Panc1 (cell line): Measurements from ENCODE around the gene ESAM. TPM values are rescaled to one million over a fixed set of nuclear protein-coding genes. Genes with fewer than 3 reads are reported as not detected.

Source experiments
- ATAC-seq: fragments of 200-7000 bp; cut with Tn5 transposase; 2 replicates; pipeline ENCODE4 v1.9.1; 2020; ENCODE audit warnings: mild to moderate bottlenecking, moderate library complexity
- BruUV-seq: library from RNA; stranded (reverse); fragments of 400-500 nt; replicated peaks from 2 replicates; lab custom pipeline; 2021; lab: Mats Ljungman, UMichigan
- CTCF ChIA-PET: fragments of 300-600 bp; sonication (Branson Sonifier 250); formaldehyde crosslinking; loops from one replicate; lab custom pipeline; 2022; ENCODE audit warnings: antibody characterized with exemption; lab: Charles Lee
- POLR2A ChIA-PET: fragments of 300-600 bp; sonication (Branson Sonifier 250); formaldehyde crosslinking; loops from one replicate; lab custom pipeline; 2022; ENCODE audit warnings: antibody characterized with exemption; lab: Charles Lee
- DNase-seq: peaks from one replicate; pipeline ENCODE4 v3.0.0-alpha.2; 2010; ENCODE audit warnings: low read depth, low spot score
- H3K27ac ChIP-seq: 2 replicates; pipeline ENCODE4 v1.5.1; 2011; ENCODE audit warnings: mild to moderate bottlenecking, low read length, inconsistent platforms
- H3K27me3 ChIP-seq: fragments of 200-500 bp; sonication (Bioruptor generic); 2 replicates; pipeline ENCODE4 v1.6.0; 2014; ENCODE audit warnings: low read length, inconsistent platforms; ENCODE audit not compliant: control insufficient read depth, insufficient read depth
- H3K36me3 ChIP-seq: fragments of 200-500 bp; sonication (Bioruptor generic); 2 replicates; pipeline ENCODE4 v1.5.1; 2014; ENCODE audit warnings: inconsistent platforms, mild to moderate bottlenecking, low read length, moderate library complexity; ENCODE audit not compliant: control insufficient read depth, insufficient read depth
- H3K4me1 ChIP-seq: 2 replicates; pipeline ENCODE4 v1.5.1; 2011; ENCODE audit warnings: inconsistent platforms, mild to moderate bottlenecking, low read length, moderate library complexity; ENCODE audit not compliant: control insufficient read depth, insufficient read depth
- H3K4me3 ChIP-seq, 2 experiments: 2 replicates each; pipeline ENCODE4 v1.5.1; 2011 to 2012; ENCODE audit warnings: low read depth in 2 of 2, low read length in 2 of 2, mild to moderate bottlenecking in 2 of 2, inconsistent platforms in 1 of 2, moderate library complexity in 1 of 2
- H3K9me3 ChIP-seq: fragments of 200-500 bp; sonication (Bioruptor generic); 2 replicates; pipeline ENCODE4 v1.5.1; 2014; ENCODE audit warnings: low read depth, mild to moderate bottlenecking, inconsistent platforms, low read length, moderate library complexity; ENCODE audit not compliant: control insufficient read depth, insufficient read depth
- POLR2AphosphoS5 ChIP-seq: IDR thresholded peaks from 2 replicates; pipeline ENCODE4 v1.6.1; 2012; ENCODE audit warnings: mild to moderate bottlenecking, low read depth, low read length, moderate library complexity
- REST ChIP-seq, 2 experiments: IDR thresholded peaks; 2 replicates each; pipeline ENCODE4 v1.6.1; 2011 to 2012; ENCODE audit warnings: low read depth in 2 of 2, control low read depth in 1 of 2, low read length in 1 of 2, mild to moderate bottlenecking in 1 of 2, moderate library complexity in 1 of 2; ENCODE audit not compliant: insufficient read depth in 1 of 2
- SIN3A ChIP-seq: IDR thresholded peaks from 2 replicates; pipeline ENCODE4 v1.6.1; 2012; ENCODE audit warnings: low read depth, mild to moderate bottlenecking, low read length, moderate library complexity, borderline replicate concordance; ENCODE audit not compliant: insufficient read depth
- TCF7L2 ChIP-seq: IDR thresholded peaks from 2 replicates; pipeline ENCODE4 v1.6.1; 2011; ENCODE audit warnings: mild to moderate bottlenecking, low read depth, low read length, inconsistent platforms
- in situ Hi-C: cut with HindIII; loops from 2 replicates; pipeline ENCODE4 v1.10.0; 2016; ENCODE audit warnings: low sequenced_read_pairs, low pct_unique_long_range_greater_than_20kb
- intact Hi-C: fragments of 100-400 bp; cut with micrococcal nuclease; formaldehyde crosslinking; loops from one replicate; pipeline ENCODE4 v1.10.0; 2022; ENCODE audit not compliant: unreplicated experiment
- total RNA-seq: library from RNA; stranded (reverse); gene quantifications from one replicate; pipeline ENCODE4 v1.2.1, GENCODE V29; 2021; ENCODE audit not compliant: unreplicated experiment
- TF ChIP-seq, protein P1 (sequence below): fragments of 450-650 bp; IDR thresholded peaks from 2 replicates; pipeline ENCODE4 v1.5.1; 2017; ENCODE audit warnings: mild to moderate bottlenecking

The ESAM gene
- total RNA-seq, 1 experiment from 2014 or later, result 1.6 TPM

DNA sequence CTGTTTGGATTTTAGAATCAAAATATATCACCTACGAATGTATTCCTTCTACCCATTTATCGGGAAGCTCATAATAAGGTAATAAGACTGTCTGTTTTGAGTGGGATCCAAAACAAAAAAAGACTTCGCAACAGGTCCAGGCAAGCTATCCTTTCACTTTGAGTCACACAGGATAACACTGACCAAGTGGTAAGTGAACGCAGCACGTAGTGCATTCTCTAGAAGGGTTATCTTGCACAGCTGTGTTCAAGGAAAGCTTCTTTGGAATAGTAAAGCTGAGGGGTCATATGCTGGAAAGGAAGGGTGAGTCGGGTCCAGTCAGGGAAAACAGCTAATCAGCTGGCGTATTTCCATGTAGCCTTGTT, 44.7 kb downstream of the ESAM start:
- Histone ChIP-seq H3K4me3 (peak overlapping the region in 1 of 2 experiments; percentile 54; a peak in 2 of 4 replicates), H3K27ac (no peak overlapping the region), H3K9me3 (no peaks in the 10 kb centered on the region), H3K36me3 (no peaks in the 10 kb centered on the region), H3K27me3 (peaks cover 55% of the 10 kb centered on the region), H3K4me1 (peaks cover 10% of the 10 kb centered on the region; the same call in 1 of the 2 replicates)
- ChIA-PET CTCF (no interaction called here), POLR2A (interaction anchor here (0.6 kb wide), 1 partner anchor 38 kb away, joined by 6 read pairs; no protein-coding TSS in a partner anchor)
- intact Hi-C loops (no loop called here), in situ Hi-C loops (no loop called here)
- DNase-seq (no peak), ATAC-seq (no peak)
- TF ChIP-seq SIN3A (no peak), TCF7L2 (no peak), REST (IDR thresholded peaks at IDR 0.05; ENCODE audit: insufficient read depth in 1 of 2, low read depth in 2 of 2, low read length in 1 of 2) (no peak), POLR2AphosphoS5 (no peak)
- TF ChIP-seq, protein P1, sequence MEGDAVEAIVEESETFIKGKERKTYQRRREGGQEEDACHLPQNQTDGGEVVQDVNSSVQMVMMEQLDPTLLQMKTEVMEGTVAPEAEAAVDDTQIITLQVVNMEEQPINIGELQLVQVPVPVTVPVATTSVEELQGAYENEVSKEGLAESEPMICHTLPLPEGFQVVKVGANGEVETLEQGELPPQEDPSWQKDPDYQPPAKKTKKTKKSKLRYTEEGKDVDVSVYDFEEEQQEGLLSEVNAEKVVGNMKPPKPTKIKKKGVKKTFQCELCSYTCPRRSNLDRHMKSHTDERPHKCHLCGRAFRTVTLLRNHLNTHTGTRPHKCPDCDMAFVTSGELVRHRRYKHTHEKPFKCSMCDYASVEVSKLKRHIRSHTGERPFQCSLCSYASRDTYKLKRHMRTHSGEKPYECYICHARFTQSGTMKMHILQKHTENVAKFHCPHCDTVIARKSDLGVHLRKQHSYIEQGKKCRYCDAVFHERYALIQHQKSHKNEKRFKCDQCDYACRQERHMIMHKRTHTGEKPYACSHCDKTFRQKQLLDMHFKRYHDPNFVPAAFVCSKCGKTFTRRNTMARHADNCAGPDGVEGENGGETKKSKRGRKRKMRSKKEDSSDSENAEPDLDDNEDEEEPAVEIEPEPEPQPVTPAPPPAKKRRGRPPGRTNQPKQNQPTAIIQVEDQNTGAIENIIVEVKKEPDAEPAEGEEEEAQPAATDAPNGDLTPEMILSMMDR, result no peak
- no TSS peak for BruUV-seq

DNA sequence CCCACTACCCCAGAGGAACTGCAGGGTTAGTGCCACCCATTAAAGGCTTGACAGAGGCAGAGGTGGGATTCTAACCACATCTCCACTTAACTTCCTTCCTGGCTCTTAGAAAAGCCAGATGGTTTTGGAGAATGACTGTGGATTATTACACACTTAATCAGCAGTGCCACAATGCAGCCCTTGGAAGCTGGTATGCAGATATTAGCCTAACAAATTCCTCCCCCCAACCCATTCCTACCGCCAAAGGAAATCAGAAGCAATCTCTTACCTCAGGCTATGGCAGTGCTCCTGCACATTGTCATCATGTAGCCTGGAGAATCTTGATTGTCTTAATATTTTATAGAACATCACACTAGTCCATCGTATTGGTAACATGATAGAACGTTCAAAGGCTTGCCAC, 45.5 kb downstream of the ESAM start:
- H3K27me3 ChIP-seq, result peaks cover 48% of the 10 kb centered on the region
- in situ Hi-C loops, result no loop called here
- peaks cover 10% of the 10 kb centered on the region; the same call in 1 of the 2 replicates for H3K4me1 ChIP-seq
- no peak overlapping the region for H3K4me3 ChIP-seq
- ChIA-PET POLR2A (no interaction called here), CTCF (interaction anchor here (0.7 kb wide), 1 partner anchor 15 kb away, joined by 6 read pairs; no protein-coding TSS in a partner anchor)
- no peak for ATAC-seq
- no peak for DNase-seq
- H3K27ac ChIP-seq, result no peak overlapping the region
- intact Hi-C loops, result no loop called here
- no TSS peak for BruUV-seq
- no peak for TF ChIP-seq TCF7L2
- TF ChIP-seq, protein P1, result no peak
- no peak for TF ChIP-seq POLR2AphosphoS5
- no peak for TF ChIP-seq SIN3A
- no peak for TF ChIP-seq REST (IDR thresholded peaks at IDR 0.05; ENCODE audit: insufficient read depth in 1 of 2, low read depth in 2 of 2, low read length in 1 of 2)
- H3K9me3 ChIP-seq, result no peaks in the 10 kb centered on the region
- no peaks in the 10 kb centered on the region for H3K36me3 ChIP-seq
